Panc1 (cell line): Measurements from ENCODE around the gene ENPP6. TPM values are rescaled to one million over a fixed set of nuclear protein-coding genes. Genes with fewer than 3 reads are reported as not detected.

Experiments
- ATAC-seq: fragments of 200-7000 bp; cut with Tn5 transposase; 2 replicates; pipeline ENCODE4 v1.9.1; 2020; ENCODE audit warnings: mild to moderate bottlenecking, moderate library complexity
- BruUV-seq: library from RNA; stranded (reverse); fragments of 400-500 nt; replicated peaks from 2 replicates; lab custom pipeline; 2021; lab: Mats Ljungman, UMichigan
- CTCF ChIA-PET: fragments of 300-600 bp; sonication (Branson Sonifier 250); formaldehyde crosslinking; loops from one replicate; lab custom pipeline; 2022; ENCODE audit warnings: antibody characterized with exemption; lab: Charles Lee
- POLR2A ChIA-PET: fragments of 300-600 bp; sonication (Branson Sonifier 250); formaldehyde crosslinking; loops from one replicate; lab custom pipeline; 2022; ENCODE audit warnings: antibody characterized with exemption; lab: Charles Lee
- DNase-seq: peaks from one replicate; pipeline ENCODE4 v3.0.0-alpha.2; 2010; ENCODE audit warnings: low read depth, low spot score
- H3K27ac ChIP-seq: 2 replicates; pipeline ENCODE4 v1.5.1; 2011; ENCODE audit warnings: mild to moderate bottlenecking, low read length, inconsistent platforms
- H3K27me3 ChIP-seq: fragments of 200-500 bp; sonication (Bioruptor generic); 2 replicates; pipeline ENCODE4 v1.6.0; 2014; ENCODE audit warnings: low read length, inconsistent platforms; ENCODE audit not compliant: control insufficient read depth, insufficient read depth
- H3K36me3 ChIP-seq: fragments of 200-500 bp; sonication (Bioruptor generic); 2 replicates; pipeline ENCODE4 v1.5.1; 2014; ENCODE audit warnings: inconsistent platforms, mild to moderate bottlenecking, low read length, moderate library complexity; ENCODE audit not compliant: control insufficient read depth, insufficient read depth
- H3K4me1 ChIP-seq: 2 replicates; pipeline ENCODE4 v1.5.1; 2011; ENCODE audit warnings: inconsistent platforms, mild to moderate bottlenecking, low read length, moderate library complexity; ENCODE audit not compliant: control insufficient read depth, insufficient read depth
- H3K4me3 ChIP-seq, 2 experiments: 2 replicates each; pipeline ENCODE4 v1.5.1; 2011 to 2012; ENCODE audit warnings: low read depth in 2 of 2, low read length in 2 of 2, mild to moderate bottlenecking in 2 of 2, inconsistent platforms in 1 of 2, moderate library complexity in 1 of 2
- H3K9me3 ChIP-seq: fragments of 200-500 bp; sonication (Bioruptor generic); 2 replicates; pipeline ENCODE4 v1.5.1; 2014; ENCODE audit warnings: low read depth, mild to moderate bottlenecking, inconsistent platforms, low read length, moderate library complexity; ENCODE audit not compliant: control insufficient read depth, insufficient read depth
- CTCF ChIP-seq: fragments of 450-650 bp; IDR thresholded peaks from 2 replicates; pipeline ENCODE4 v1.5.1; 2017; ENCODE audit warnings: mild to moderate bottlenecking
- POLR2AphosphoS5 ChIP-seq: IDR thresholded peaks from 2 replicates; pipeline ENCODE4 v1.6.1; 2012; ENCODE audit warnings: mild to moderate bottlenecking, low read depth, low read length, moderate library complexity
- REST ChIP-seq, 2 experiments: IDR thresholded peaks; 2 replicates each; pipeline ENCODE4 v1.6.1; 2011 to 2012; ENCODE audit warnings: low read depth in 2 of 2, control low read depth in 1 of 2, low read length in 1 of 2, mild to moderate bottlenecking in 1 of 2, moderate library complexity in 1 of 2; ENCODE audit not compliant: insufficient read depth in 1 of 2
- SIN3A ChIP-seq: IDR thresholded peaks from 2 replicates; pipeline ENCODE4 v1.6.1; 2012; ENCODE audit warnings: low read depth, mild to moderate bottlenecking, low read length, moderate library complexity, borderline replicate concordance; ENCODE audit not compliant: insufficient read depth
- TCF7L2 ChIP-seq: IDR thresholded peaks from 2 replicates; pipeline ENCODE4 v1.6.1; 2011; ENCODE audit warnings: mild to moderate bottlenecking, low read depth, low read length, inconsistent platforms
- in situ Hi-C: cut with HindIII; loops from 2 replicates; pipeline ENCODE4 v1.10.0; 2016; ENCODE audit warnings: low sequenced_read_pairs, low pct_unique_long_range_greater_than_20kb
- intact Hi-C: fragments of 100-400 bp; cut with micrococcal nuclease; formaldehyde crosslinking; loops from one replicate; pipeline ENCODE4 v1.10.0; 2022; ENCODE audit not compliant: unreplicated experiment
- total RNA-seq: library from RNA; stranded (reverse); gene quantifications from one replicate; pipeline ENCODE4 v1.2.1, GENCODE V29; 2021; ENCODE audit not compliant: unreplicated experiment

Gene ENPP6
- total RNA-seq, 1 experiment from 2014 or later = not detected

GRCh38 chr4:184174571-184175488, 42.8 kb downstream of the ENPP6 start:
- Histone ChIP-seq H3K27ac (no peak overlapping the region), H3K27me3 (no peaks in the 10 kb centered on the region), H3K4me1 (no peaks in the 10 kb centered on the region), H3K9me3 (no peaks in the 10 kb centered on the region), H3K36me3 (no peaks in the 10 kb centered on the region), H3K4me3 (no peak overlapping the region)
- in situ Hi-C loops = no loop called here
- DNase-seq (no peak), ATAC-seq (no peak)
- TF ChIP-seq POLR2AphosphoS5 = no peak
- TF ChIP-seq REST (IDR thresholded peaks at IDR 0.05; ENCODE audit: insufficient read depth in 1 of 2, low read depth in 2 of 2, low read length in 1 of 2) = no peak
- TF ChIP-seq TCF7L2 = no peak
- TF ChIP-seq CTCF = no peak
- no peak for TF ChIP-seq SIN3A
- CTCF ChIA-PET = no interaction called here
- intact Hi-C loops = no loop called here
- POLR2A ChIA-PET = no interaction called here
- BruUV-seq = no TSS peak

GRCh38 chr4:184171011-184171410, 46.7 kb downstream of the ENPP6 start:
- intact Hi-C loops = no loop called here
- ChIA-PET CTCF (no interaction called here), POLR2A (no interaction called here)
- H3K27ac ChIP-seq = no peak overlapping the region
- DNase-seq (no peak), ATAC-seq (no peak)
- no peaks in the 10 kb centered on the region for H3K36me3 ChIP-seq
- no peaks in the 10 kb centered on the region for H3K27me3 ChIP-seq
- BruUV-seq = no TSS peak
- no peaks in the 10 kb centered on the region for H3K4me1 ChIP-seq
- no peaks in the 10 kb centered on the region for H3K9me3 ChIP-seq
- TF ChIP-seq POLR2AphosphoS5 (no peak), TCF7L2 (no peak), SIN3A (no peak), CTCF (no peak), REST (IDR thresholded peaks at IDR 0.05; ENCODE audit: insufficient read depth in 1 of 2, low read depth in 2 of 2, low read length in 1 of 2) (no peak)
- in situ Hi-C loops = no loop called here
- H3K4me3 ChIP-seq = no peak overlapping the region
